C4-2B (cell line): Measurements from ENCODE around the gene ATRX.

Experiments
- ZFX ChIP-seq: fragments of 450-650 bp; IDR thresholded peaks from 2 replicates; pipeline ENCODE4 v1.6.1; 2017
- TF ChIP-seq, protein P1 (sequence below): fragments of 450-650 bp; conservative IDR thresholded peaks from 2 replicates; pipeline ENCODE4 v1.5.1; 2017; ENCODE audit warnings: mild to moderate bottlenecking

DNA sequence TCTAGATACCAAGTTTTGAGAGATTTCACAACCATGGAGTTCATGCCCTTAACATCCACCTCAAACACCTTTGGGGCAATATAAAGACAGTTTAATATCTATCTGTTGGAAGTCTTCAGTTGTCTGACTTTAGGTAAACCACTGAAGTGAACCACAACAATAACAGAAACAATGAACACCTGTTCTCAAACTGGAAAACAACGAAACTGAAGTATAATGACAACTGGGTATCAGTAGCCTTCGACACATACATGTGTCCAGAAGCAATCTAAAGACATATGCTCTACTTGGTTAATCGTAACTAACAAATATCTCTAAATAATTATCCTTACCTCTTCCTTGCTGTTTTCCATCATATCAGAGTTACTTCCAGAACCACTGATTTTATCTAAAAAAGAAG lies 87.8 kb downstream of the ATRX start:
- TF ChIP-seq, protein P1, sequence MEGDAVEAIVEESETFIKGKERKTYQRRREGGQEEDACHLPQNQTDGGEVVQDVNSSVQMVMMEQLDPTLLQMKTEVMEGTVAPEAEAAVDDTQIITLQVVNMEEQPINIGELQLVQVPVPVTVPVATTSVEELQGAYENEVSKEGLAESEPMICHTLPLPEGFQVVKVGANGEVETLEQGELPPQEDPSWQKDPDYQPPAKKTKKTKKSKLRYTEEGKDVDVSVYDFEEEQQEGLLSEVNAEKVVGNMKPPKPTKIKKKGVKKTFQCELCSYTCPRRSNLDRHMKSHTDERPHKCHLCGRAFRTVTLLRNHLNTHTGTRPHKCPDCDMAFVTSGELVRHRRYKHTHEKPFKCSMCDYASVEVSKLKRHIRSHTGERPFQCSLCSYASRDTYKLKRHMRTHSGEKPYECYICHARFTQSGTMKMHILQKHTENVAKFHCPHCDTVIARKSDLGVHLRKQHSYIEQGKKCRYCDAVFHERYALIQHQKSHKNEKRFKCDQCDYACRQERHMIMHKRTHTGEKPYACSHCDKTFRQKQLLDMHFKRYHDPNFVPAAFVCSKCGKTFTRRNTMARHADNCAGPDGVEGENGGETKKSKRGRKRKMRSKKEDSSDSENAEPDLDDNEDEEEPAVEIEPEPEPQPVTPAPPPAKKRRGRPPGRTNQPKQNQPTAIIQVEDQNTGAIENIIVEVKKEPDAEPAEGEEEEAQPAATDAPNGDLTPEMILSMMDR: no peak
- TF ChIP-seq ZFX: no peak
